HG03558 (cell line): ENCODE data around the gene NDC80.
"Not testable (repeated sequence)": the region's sequence is repeated elsewhere in the genome, so short reads cannot be mapped to it uniquely, and the experiment has no call there.

Experiments
- ATAC-seq: cut with Tn5 transposase; IDR thresholded peaks from one replicate; pipeline ENCODE4 v1.9.1; 2021; ENCODE audit warnings: moderate number of reproducible peaks; ENCODE audit not compliant: unreplicated experiment; ENCODE audit errors: extremely low read depth

The NDC80 gene

GRCh38 chr18:2571200-2572170 is at the start of gene NDC80, which contains the start of gene METTL4:
Gene NDC80 (plus strand): TSS chr18:2571557. CDS start chr18:2572986, 1,429 bp downstream.
Gene METTL4 (minus strand): TSS chr18:2571505. CDS start chr18:2567216, 4,289 bp downstream.
- ATAC-seq, result peak; percentile 57

DNA sequence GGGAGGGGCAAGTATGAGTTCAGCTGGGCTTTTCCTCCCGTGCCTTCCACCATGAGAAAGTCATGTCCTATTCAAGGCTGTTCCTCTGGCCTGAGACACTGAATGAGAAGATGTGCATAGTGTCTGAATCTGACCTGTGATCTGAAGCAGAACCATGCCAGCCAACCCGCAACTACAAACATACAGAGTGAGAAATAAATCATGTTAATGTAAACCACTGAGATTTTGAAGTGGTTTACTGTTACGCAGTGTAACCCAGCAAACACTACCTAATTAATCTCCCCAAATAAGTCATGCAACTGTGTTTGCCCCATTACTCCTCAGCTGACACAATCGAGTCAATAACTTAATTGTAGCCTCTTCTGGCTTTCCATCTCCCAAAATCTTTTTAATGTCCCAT is 49.2 kb upstream of the NDC80 start:
- ATAC-seq, result no peak

GRCh38 chr18:2524794-2525198 is 46.6 kb upstream of the NDC80 start:
- not testable (repeated sequence) for ATAC-seq

DNA sequence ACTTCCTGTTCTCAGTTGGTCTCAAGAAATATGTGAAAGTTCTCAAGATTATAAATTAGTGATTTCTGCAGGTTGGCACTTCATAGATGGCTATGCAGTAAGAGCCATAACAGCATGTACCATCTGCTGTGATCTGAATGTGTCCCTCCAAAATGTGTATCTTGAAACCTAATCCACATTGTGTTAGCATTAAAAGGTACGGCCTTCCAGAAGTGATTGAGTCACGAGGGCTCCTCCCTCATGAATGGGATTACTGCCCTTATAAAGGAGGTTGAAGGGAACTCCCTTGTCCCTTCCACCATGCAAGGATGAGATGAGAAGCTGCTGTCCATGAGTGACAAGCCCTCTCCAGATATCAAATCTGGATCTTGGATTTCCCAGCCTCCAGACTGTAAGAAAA is 45.0 kb upstream of the NDC80 start:
- no peak for ATAC-seq

DNA sequence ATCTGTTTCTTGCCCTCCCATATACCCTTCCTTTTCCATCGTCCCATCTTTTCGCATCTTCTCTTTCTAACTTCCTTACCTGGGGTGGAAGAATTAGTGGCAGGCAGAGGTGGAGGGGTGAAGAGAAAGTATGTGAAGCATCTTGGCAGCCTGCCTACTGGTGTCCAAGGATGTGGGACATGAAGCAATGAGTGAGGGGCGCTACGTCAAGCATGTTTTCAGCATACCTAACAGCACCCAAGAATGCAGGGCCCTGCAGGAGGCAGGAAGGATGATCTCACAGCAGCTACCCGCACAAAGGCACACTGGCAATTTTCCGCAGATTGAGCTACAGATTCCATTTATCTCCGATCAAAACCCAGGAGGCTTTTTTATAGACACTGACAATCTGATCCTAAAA is 42.2 kb upstream of the NDC80 start:
- ATAC-seq, result no peak

DNA sequence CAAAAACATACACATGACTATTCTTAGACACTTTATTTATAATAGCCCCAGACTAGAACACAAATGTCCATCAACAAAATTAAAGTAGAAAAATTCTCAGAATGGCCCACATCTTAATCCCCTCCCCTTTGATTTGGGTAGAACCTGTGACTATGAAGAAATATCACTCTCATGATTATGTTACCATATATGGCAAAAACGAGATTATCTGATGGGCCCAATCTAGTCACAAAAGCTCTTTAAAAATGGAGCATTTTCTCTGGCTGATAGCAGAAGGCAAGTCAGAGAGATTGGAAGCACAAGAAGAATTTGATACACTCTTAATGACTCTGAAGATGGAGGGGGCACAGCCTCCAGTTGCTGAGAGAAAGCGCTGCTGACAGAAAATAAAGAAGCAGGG is 39.6 kb upstream of the NDC80 start:
- ATAC-seq, result no peak

GRCh38 chr18:2532797-2533196 is 38.6 kb upstream of the NDC80 start:
- no peak for ATAC-seq

DNA sequence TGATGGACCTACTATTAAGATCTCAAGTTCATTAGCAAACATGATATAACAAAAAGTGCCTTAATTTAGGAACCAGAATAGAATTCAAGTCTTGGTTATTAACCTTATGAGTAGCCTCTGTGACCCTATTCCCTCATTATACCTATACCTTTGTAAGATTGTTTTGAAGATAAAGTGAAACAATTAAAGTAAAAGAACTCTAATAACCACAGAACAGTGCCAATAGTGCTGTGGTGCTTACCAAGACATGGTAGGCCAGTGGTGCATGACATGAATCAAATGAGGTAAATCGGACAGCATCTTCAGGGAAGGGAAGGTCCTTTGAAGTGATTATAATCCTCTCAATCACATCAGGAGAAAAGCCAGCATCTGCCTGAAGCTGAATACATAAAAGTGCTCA is 36.5 kb upstream of the NDC80 start:
- no peak for ATAC-seq

DNA sequence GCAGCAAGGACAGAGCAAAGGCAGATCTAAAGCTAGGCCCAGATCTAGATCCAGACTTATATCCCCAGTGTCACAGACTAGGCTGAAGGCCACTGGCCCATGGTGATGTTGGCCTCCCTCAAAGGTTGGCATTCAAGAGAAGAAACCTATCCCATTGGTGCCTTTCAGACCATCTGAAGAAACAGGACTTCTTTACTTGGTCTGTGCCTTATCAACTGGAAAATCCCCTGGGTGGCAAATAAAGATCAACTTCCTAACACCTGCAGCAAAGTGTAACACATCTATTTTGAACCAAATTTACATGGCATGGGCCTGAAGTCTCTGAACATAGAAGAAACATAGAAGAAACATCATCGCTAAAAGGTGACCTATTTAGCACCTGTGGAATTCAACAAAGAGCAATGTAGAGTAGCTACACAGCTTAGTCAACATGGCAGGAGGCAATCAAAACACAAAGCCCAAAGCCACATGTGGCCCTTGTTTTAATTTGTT is 35.9 kb upstream of the NDC80 start:
- ATAC-seq, result no peak

GRCh38 chr18:2536063-2536462 is 35.3 kb upstream of the NDC80 start:
- ATAC-seq, result no peak

DNA sequence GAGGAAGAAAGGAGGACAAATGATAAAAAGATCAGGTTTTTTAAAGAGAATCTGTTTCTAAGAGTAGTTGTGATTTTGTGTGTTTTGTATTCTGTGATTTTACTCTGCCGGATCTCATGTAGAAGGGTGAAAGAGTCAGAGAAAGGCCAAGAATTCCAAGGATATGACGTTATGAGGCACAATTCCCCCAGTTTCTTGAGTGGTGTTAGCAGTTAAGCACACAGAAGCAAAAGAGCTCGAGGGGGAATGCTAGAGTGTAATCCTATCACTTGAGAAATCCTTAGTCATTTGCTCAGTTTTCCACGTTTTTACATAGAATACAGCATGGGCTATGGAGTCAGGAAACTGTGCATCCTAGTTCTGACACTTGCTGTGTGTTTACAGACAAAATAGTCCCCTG is 34.9 kb upstream of the NDC80 start:
- no peak for ATAC-seq

DNA sequence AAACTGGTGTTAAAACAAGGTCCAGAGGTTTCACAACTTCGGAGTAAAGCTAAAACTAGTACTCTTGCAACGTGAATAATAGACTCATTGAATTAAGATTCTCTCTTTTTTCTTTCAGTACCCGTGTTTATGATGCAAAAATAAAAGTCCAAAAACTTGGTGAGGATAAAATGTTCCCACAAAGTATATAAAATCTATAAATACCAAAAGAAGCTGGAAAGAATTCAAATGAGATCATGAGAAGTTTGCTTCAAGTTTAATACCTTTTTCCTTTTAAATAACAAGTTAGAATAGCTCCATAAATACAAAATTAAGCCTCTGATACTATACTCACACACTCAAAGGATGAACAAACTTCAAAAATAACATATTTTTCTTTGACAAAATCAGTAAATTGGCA is 34.1 kb upstream of the NDC80 start:
- ATAC-seq, result no peak

- ATAC-seq, result no peak
Measured at GRCh38 chr18:2538236-2538635, 33.1 kb upstream of the NDC80 start.

DNA sequence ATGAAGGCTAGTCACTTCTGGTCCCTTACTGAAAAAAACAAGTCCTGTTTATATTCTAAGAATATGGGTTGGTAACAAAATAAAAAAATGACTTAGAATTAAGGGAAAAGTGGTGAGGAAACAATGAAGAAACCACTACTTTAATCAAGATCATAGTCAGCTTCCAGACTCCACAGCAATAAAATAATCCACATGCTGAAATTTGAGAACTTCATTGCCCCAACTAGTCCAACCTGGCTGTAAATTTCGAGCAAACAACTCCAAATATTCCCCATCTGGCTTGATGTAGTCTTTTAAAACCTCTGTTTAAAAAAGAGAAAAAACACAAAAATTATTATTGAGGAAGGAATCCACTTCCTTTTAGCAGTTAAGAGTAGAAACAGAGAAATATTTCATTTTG is 32.5 kb upstream of the NDC80 start:
- ATAC-seq, result no peak

DNA sequence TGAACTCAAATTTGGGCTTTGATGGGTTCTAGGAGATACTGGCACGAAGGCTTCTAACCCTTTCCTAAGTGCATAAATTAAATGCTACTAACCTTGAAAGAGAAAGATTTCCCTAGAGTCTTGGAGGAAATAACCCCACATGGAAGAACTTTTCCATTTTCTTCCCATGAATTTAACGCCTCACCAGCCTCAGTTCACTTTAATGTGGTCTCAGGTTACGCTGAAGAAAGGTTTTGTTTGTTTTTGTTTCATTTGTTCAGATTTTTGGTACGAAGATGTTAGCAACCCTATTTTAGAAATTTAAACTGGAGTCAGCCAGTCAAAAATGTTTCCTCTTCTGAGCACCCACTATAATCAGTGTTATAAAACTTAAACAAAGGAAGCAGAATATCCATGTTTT is 30.8 kb upstream of the NDC80 start:
- no peak for ATAC-seq

DNA sequence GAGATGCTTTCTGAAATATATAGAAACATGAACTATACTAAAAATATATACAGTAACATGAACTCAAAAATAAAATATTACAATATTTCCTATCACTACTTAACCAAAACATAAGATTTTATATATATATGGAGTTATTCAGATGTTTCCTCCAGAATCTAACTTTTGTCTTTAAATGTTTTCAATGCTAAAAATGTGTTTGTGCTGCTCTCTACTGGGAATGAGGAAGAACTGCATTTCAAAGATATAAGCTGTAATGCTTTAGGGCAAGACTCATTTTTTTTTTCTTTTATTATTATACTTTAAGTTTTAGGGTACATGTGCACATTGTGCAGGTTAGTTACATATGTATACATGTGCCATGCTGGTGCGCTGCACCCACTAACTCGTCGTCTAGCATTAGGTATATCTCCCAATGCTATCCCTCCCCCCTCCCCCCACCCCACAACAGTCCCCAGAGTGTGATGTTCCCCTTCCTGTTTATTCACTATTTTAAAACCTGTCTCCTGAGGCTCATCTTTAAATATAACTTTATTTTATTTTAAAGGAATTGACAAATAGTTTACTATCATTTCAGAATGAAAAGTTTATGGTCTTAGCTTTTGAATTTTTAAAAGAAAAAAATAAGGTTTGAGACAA is 29.3 kb upstream of the NDC80 start:
- not testable (repeated sequence) for ATAC-seq

DNA sequence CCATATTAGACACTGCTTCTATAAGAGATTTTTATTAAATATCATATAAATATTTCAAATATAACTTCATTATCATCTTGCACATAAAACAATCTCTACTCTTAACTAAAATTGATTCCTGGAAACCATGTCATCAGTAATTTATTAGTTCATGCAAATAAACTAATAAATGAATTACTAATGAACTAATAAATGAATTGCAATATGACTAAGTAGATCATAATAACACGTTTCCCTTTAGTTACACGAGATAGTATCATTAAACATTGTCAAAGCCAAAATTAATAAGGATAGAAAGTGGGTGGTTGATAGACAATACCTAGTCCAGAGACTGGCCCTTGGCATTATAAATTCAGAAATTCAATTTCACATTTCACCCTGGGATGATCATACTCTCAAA is 26.2 kb upstream of the NDC80 start:
- ATAC-seq, result no peak

DNA sequence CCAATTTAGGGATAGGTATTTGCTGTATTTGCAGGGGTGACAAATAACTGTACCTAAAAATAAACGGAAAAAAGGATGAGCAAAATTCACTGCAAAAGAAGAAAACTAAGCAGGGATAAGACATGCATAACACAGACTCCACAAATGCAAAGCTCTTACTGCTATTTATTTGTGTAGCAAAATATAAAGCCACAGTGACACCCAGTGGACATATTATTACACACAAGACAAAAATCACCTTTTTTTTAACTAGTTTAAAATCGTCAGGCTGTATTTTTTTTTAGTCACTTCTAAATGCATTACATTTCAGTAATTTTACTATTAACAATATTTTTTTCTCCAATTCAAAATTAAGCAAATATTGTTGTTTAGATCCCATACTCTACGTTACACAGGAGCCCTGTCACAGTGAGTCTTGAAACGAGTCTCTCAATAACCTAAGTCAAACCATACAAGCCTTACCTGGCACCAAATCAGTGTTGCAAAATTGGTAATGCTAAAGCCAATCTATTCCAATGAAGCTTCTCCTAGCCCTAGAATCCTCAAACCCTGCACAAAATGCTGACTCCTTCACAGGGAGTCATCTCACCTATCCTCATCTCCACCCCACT is 23.8 kb upstream of the NDC80 start:
- no peak for ATAC-seq

DNA sequence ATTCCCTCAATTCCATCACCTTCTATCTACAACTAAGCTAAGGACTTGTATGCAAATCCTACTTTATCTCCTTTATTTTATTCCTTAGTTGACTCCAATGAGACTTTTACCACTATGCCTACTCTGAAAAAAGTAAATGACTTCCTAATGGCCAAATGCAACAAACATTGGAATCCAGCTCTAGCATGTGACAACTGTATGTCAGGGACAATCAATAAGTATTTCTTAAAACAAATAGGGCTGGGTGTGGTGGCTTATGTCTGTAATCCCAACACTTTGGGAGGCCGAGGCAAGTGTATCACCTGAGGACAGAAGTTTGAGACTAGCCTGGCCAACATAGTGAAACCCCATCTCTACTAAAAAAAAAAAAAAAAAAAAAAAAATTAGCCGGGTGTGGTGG is 21.9 kb upstream of the NDC80 start:
- ATAC-seq, result no peak

GRCh38 chr18:2551425-2551824 is 19.9 kb upstream of the NDC80 start:
- ATAC-seq, result no peak

GRCh38 chr18:2554696-2555095 is 16.7 kb upstream of the NDC80 start:
- ATAC-seq, result no peak
